Middle frontal gyrus (tissue), 1 donor: ENCODE measurements around the gene NDOR1.
A peak's percentile ranks its signal among the peaks of the same experiment; 100 is the strongest.

Experiments used
- DNase-seq: peaks from one replicate; pipeline ENCODE4 v3.0.0-alpha.2; 2015; ENCODE audit warnings: low spot score; ENCODE audit errors: extremely low spot score

Gene NDOR1

DNA sequence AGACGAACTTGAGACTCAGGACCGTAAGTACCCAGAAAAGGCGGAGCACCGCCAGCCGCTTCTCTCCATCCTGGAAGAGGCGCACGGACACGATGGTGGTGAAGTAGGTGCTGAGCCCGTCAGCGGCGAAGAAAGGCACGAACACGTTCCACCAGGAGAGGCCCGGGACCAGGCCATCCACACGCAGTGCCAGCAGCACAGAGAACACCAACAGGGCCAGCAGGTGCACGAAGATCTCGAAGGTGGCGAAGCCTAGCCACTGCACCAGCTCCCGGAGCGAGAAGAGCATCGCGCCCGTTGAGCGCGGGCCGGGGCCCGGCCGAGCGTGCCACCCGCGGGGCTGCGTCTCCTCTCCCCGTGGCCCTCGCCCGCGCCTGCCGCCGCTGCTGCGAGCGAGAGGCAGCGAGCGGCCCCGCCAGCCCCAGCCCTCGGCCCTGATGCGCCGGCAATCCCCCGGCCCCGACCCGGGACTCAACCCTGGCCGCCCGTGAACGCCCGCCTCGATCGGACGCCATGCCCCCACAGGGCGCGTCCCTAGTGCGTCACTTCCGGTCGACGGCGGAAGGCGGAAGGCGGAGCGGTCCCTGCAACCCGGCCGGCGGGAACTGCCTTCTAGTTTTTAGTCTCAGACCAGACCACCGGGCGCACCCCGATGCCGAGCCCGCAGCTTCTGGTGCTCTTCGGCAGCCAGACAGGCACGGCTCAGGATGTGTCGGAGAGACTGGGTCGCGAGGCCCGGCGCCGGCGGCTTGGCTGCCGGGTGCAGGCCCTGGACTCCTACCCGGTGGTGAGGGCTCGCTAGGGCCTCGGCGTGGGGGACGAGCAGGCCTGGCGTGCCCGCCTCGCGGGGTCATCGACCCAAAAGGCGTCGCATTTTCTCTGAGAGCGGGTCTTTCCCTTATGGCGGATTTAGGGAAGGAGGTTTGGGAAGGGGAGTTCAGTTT is at the start of gene NDOR1, which contains the start of gene TMEM203:
NDOR1 (plus strand) TSS at position 575 of the 944 bp plus-strand sequence; CDS start at position 653, 78 bp downstream.
TMEM203 (minus strand) TSS at position 523 of the 944 bp plus-strand sequence; CDS start at position 289, 234 bp downstream.
- DNase-seq, result peak; percentile 78

GRCh38 chr9:137156567-137157375 is 48.7 kb upstream of the NDOR1 start:
- no peak for DNase-seq

GRCh38 chr9:137157618-137158415 is 47.7 kb upstream of the NDOR1 start:
- no peak for DNase-seq

GRCh38 chr9:137158625-137159024 is 46.9 kb upstream of the NDOR1 start:
- DNase-seq, result no peak

DNA sequence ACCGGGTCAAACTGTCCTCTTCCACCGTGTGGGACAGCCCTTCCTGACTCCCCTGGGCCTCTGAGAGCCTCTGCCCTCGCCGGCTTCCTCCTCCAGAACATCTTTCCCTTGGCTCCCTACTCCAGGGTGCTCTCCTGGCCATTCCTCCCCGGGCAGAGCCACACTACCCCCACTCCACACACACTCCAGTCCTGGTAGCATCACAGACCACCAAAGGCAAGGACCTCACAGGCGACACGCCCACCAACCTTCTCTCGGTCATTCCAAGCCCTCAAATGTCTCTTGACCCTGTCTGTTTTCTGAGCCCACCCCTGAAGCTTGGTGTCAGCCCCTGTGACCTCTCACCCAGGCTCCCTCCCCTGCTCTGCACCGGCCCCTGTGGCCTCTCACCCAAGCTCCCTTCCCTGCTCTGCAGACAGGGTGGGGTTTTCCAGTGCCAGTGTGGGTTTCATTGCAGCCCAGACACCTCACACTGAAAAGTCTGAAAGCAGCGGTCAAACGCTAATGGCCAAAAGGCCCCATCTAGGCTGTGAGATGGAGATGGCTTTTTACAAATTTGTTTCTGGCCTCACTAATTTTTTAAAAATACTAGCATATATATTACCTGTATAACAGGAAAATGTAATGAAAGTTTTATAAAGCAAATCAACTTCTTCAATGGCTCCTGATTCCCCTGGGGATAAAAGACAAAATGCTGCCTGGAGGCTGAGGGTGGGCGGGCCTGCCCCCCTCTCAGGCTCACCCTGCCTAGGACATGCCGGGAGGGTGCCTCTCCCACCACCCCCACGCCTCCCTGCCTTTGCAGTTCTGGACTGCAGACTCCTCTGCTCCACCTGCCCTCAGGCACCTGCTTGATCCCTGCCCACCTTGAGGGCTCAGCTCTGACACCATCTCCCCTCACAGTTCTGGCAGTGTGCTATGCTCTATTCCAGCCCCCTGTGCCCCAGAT is 46.1 kb upstream of the NDOR1 start:
- no peak for DNase-seq

DNA sequence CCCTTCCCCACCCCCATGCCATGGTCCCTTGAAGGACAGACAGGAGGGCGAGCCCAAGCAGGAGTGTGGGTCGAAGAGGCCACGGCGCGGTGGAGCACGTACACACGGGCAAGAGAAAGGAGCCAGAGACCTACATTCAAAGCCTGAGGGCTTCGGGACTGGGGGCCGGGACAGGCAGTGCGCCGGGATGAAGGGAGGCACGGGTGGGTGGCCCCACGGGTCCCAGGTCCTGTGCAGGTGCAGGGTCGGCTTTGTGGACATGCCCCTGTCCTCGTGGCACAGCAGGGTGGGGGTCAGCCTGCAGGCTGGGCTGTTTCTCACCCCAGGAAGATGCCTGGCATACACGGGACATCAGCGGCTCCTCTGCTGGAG is 45.5 kb upstream of the NDOR1 start:
- no peak for DNase-seq

DNA sequence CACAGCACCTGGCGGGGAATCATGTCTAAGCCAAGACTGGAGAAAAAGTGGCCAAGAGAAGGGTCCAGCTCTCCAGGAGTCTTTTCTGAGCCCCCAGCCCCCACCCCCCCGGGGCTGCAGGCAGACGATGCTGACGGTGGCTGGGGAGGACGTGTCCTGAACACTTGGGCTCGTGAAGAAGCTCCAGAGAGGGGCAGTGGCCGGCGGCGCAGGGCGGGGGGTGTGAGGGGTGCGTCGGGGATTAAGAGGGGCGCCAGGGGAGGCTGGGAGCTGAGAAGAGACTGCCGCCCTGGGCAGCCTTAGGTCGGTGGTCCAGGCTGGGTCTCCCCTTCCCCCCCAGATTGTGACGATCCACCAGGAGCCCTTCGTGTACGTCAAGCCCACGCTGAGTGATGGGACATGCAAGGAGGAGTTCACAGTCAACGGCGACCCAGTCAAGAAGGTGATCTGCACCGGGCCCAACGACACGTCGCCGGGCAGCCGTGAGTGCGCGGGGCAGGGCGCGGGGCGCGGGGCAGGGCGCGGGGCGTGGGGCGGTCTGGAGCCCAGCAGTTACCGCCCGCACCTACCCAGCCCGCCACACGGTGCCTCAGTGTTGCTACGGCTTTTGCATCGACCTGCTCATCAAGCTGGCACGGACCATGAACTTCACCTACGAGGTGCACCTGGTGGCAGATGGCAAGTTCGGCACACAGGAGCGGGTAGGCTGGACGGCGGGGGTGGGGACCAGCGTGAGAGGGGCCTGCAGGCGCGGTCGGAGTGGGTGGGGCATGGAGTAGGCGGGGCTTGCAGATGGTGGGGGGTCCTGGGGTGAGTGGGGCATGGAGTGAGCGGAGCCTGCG is 44.6 kb upstream of the NDOR1 start:
- no peak for DNase-seq

DNA sequence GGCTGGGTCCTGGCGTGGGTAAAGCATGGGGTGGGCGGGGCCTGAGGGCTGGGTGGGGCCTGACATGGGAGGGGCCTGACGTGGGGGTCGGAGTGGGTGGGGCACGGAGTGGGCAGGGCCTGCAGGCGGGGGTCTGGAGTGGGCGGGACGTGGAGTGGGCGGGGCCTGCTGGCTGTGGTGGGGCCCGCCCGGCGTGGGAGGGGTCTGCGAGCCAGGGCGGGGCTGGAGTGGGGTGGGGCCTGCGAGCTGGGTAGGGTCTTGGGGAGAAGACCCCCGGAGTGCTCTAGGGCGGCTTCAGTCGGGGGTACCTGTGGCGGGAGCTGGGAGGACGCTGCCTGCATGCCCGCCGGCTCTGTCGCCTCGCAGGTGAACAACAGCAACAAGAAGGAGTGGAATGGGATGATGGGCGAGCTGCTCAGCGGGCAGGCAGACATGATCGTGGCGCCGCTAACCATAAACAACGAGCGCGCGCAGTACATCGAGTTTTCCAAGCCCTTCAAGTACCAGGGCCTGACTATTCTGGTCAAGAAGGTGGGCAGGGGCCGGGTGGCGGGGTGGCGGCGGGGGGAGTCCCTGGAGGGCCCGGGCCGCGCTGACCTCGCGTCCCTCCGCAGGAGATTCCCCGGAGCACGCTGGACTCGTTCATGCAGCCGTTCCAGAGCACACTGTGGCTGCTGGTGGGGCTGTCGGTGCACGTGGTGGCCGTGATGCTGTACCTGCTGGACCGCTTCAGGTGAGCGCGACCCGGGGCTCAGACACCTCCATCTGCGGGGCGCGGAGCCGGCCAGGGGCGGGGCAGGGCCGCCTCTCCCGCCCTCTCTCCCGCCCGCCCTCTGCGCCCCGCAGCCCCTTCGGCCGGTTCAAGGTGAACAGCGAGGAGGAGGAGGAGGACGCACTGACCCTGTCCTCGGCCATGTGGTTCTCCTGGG is 43.7 kb upstream of the NDOR1 start:
- no peak for DNase-seq

DNA sequence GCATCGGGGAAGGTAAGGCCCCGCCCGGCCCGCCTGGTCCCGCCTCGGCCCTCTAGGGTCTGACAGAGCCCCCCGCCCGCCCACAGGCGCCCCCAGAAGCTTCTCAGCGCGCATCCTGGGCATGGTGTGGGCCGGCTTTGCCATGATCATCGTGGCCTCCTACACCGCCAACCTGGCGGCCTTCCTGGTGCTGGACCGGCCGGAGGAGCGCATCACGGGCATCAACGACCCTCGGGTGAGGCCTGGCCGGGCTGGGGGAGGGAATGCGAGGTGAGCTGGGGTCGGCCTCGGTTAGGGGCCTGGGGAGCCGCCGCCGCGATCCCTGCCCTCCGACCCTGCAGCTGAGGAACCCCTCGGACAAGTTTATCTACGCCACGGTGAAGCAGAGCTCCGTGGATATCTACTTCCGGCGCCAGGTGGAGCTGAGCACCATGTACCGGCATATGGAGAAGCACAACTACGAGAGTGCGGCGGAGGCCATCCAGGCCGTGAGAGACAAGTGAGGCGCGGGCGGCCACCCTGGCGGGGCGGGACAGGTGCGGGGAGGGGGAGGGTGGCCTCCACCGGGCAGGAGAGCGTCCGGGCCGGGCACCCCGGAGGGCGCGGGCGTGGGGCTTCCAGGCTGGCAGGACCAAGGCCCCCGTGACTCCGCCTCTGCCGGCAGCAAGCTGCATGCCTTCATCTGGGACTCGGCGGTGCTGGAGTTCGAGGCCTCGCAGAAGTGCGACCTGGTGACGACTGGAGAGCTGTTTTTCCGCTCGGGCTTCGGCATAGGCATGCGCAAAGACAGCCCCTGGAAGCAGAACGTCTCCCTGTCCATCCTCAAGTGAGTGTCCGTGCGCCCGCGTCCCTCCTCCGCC is 42.8 kb upstream of the NDOR1 start:
- DNase-seq, result no peak

DNA sequence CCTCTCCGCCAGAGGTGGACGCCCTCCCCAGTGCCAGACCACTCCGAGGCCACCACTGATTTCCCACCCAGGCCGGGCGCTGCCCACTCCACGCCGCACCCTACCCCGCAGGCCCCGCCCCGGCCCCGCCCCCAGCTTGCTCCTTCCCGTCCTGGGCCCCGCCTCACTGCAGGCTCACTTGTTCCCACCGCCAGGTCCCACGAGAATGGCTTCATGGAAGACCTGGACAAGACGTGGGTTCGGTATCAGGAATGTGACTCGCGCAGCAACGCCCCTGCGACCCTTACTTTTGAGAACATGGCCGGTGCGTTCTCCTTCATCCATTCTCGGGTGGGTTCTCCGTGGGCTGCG is 42.2 kb upstream of the NDOR1 start:
- no peak for DNase-seq

- no peak for DNase-seq
Observed at GRCh38 chr9:137163805-137164204, 41.7 kb upstream of the NDOR1 start.

DNA sequence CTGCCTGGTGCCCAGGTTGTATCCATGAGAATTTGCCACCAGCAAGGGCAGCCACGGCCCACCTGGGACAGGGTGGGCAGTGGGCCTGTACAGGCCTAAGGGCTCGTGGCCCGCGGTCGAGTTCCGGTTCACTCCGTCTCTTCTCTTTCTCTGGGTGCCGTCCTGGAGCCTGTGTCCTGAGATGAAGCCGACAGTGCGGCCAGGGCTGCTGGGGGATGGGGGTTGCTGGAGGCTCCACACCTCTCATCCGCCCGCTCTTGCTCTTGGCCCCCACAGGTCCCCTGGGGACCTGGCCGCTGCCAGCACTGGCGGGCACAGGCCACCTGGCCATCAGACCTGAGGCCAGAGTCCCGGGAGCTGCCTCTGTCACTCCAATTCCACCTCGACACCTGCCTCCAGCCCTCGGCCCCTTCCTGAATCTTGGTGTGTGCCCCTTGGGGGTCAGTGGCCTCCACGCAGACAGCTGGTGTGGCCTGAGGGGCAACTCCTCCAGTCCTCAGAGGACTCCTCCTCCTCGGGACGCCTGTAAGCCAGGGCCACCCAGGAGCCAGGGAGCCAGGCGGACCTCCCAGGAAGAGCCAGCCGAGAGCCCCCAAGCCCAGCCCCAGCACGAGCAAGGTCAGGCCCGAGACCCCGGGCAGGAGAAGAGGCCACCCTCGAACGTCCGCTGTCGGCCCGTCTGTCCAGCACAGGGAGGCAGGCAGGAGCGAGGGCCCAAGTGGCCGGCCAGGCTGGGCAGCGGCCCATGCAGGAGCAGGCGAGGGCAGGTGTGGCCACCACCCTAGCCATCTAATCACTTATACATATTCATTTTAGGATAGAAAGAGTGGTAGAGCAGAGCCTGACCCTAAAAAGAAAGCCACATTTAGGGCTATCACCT is 40.9 kb upstream of the NDOR1 start:
- no peak for DNase-seq

GRCh38 chr9:137165250-137165836 is 40.2 kb upstream of the NDOR1 start:
- no peak for DNase-seq

DNA sequence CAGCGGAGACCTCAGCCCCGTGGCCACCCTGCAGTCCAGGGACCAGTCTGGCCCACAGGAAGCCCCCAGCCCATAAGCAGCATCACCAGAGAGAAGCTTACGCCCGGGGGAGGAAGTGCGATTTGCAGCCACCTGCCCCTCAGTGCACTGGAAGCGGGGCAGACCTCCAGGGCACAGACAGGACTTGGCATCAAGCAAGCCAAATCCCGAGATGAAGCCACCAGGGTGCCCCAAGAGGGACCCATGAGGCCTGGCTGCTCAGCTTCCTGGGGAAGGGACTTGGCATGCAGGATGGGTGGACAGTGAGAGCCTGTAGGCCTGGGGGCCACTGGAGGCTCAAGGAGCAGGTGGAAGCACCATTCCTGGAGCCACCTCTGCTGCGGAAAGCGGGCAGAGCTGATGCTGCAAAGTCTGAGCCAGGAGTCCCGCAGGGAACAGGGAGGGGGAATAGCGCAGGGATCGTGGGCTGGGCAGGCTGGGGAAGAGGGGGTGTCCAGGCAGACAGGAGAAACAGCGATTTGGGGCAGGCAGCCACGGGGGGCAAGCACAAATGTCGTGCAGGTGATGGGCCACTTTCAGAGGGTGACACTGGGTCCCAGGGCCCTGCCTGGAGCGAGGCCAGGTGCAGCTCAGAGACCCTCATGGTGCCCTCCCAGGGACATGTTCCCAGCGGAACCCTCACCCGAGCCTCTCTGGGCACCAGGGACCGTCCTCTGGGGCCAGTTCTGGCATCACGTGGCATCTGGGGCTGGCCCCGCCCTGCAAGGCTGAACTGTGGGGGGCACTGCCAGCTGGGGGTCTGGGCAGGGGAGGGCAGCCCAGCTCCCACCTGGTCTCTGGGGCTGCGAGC is 38.9 kb upstream of the NDOR1 start:
- DNase-seq, result no peak

DNA sequence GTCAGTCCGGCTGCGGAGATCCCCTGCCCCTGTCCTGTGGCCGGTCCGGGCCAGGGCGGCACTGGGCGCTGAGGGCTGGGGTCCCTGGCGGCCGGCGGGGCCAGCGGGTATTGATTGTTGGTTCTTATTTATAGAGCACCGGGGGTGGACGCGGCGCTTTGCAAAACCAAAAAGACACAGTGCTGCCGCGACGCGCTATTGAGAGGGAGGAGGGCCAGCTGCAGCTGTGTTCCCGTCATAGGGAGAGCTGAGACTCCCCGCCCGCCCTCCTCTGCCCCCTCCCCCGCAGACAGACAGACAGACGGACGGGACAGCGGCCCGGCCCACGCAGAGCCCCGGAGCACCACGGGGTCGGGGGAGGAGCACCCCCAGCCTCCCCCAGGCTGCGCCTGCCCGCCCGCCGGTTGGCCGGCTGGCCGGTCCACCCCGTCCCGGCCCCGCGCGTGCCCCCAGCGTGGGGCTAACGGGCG is 38.2 kb upstream of the NDOR1 start:
- DNase-seq, result no peak
